Esophagus muscularis mucosa (tissue), 4 donors: ENCODE results near the gene CUBN.

Experiments
- EP300 ChIP-seq: sonication (generic); formaldehyde crosslinking; IDR thresholded peaks from one replicate; pipeline ENCODE4 v1.6.1; 2017; ENCODE audit warnings: antibody characterized with exemption
- POLR2A ChIP-seq: fragments of 450-650 bp; IDR thresholded peaks from one replicate; pipeline ENCODE4 v1.6.1; 2017; ENCODE audit warnings: antibody characterized with exemption, moderate library complexity, mild to moderate bottlenecking, low read depth
- POLR2AphosphoS5 ChIP-seq, 2 donors: sonication (generic); formaldehyde crosslinking; IDR thresholded peaks; one replicate each; pipeline ENCODE4 v1.6.1; 2017; ENCODE audit warnings: antibody characterized with exemption in 2 of 2
- TF ChIP-seq, protein P1 (sequence below), 3 experiments: fragments of 200-600 bp in 2 of 3; fragments of 450-650 bp in 1 of 3; sonication (generic) in 2 of 3; IDR thresholded peaks; one replicate each; pipeline ENCODE4 v1.5.1; 2017 to 2019; ENCODE audit warnings: antibody characterized with exemption in 3 of 3, mild to moderate bottlenecking in 2 of 3, moderate library complexity in 1 of 3

GRCh38 chr10:16916496-16916895 is 213.1 kb downstream of the CUBN start:
- TF ChIP-seq, protein P1, sequence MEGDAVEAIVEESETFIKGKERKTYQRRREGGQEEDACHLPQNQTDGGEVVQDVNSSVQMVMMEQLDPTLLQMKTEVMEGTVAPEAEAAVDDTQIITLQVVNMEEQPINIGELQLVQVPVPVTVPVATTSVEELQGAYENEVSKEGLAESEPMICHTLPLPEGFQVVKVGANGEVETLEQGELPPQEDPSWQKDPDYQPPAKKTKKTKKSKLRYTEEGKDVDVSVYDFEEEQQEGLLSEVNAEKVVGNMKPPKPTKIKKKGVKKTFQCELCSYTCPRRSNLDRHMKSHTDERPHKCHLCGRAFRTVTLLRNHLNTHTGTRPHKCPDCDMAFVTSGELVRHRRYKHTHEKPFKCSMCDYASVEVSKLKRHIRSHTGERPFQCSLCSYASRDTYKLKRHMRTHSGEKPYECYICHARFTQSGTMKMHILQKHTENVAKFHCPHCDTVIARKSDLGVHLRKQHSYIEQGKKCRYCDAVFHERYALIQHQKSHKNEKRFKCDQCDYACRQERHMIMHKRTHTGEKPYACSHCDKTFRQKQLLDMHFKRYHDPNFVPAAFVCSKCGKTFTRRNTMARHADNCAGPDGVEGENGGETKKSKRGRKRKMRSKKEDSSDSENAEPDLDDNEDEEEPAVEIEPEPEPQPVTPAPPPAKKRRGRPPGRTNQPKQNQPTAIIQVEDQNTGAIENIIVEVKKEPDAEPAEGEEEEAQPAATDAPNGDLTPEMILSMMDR (IDR thresholded peaks at IDR 0.05) = no peak
- TF ChIP-seq POLR2AphosphoS5 (IDR thresholded peaks at IDR 0.05) (no peak), POLR2A (no peak), EP300 (no peak)
